Esophagus squamous epithelium (tissue), 4 donors: ENCODE data around the gene PPP2R2C.

Experiments
- POLR2A ChIP-seq, 4 donors: fragments of 450-650 bp; IDR thresholded peaks; one replicate each; pipeline ENCODE4 v1.6.1; 2017; ENCODE audit warnings: antibody characterized with exemption in 4 of 4, mild to moderate bottlenecking in 4 of 4, moderate library complexity in 3 of 4
- TF ChIP-seq, protein P1 (sequence below), 6 experiments: fragments of 450-650 bp in 4 of 6; fragments of 200-600 bp in 2 of 6; sonication (generic) in 2 of 6; IDR thresholded peaks; one replicate each; pipeline ENCODE4 v1.5.1; 2016 to 2019; ENCODE audit warnings: antibody characterized with exemption in 6 of 6, mild to moderate bottlenecking in 4 of 6, moderate library complexity in 4 of 6

DNA sequence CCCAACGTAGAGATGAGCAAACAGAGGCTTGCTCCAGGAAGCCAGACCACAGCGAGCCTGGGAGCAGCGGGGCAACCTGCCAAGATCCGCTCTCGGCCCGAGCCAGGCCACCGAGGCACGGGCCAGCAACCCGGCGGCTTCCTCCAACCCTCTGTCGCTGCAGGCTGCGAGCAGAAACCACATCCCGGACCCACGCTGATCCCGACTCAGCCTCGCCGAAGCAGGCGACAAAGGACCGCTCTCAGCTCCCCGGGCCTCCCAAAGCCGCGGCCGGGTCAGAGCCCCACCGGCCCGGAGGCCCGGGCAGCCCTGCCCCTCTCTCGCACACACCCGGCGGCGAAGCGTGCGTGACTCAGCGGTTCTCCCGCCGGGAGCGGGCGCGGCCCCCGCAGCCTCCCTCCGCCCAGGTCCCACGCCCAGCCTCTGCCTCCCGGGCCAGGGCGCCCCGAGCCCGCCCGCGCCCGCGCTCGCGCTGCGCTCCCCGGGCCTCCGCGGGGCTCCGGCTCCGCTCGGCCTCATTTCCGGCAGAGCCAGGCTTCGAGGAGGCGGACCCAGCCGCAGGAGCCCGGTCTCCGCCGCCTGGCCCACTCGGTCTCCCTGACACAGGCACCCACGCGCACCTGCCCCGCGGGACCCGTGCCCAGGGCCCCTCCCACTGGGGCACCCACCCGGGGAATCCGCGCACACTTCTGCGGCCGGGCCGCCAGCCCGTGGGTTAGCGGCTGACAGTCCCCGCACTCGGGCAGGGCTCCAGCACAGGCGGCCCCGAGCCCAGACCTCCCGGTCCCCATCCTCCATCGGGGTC is 1.7 kb downstream of the PPP2R2C start:
- TF ChIP-seq, protein P1, sequence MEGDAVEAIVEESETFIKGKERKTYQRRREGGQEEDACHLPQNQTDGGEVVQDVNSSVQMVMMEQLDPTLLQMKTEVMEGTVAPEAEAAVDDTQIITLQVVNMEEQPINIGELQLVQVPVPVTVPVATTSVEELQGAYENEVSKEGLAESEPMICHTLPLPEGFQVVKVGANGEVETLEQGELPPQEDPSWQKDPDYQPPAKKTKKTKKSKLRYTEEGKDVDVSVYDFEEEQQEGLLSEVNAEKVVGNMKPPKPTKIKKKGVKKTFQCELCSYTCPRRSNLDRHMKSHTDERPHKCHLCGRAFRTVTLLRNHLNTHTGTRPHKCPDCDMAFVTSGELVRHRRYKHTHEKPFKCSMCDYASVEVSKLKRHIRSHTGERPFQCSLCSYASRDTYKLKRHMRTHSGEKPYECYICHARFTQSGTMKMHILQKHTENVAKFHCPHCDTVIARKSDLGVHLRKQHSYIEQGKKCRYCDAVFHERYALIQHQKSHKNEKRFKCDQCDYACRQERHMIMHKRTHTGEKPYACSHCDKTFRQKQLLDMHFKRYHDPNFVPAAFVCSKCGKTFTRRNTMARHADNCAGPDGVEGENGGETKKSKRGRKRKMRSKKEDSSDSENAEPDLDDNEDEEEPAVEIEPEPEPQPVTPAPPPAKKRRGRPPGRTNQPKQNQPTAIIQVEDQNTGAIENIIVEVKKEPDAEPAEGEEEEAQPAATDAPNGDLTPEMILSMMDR (IDR thresholded peaks at IDR 0.05), result no peak
- TF ChIP-seq POLR2A (IDR thresholded peaks at IDR 0.05), result no peak
